ENCODE results near the gene HMGN4. TPM values are rescaled to one million over a fixed set of nuclear protein-coding genes. Genes with fewer than 3 reads are reported as not detected.

The HMGN4 gene
- total and polyA plus RNA-seq, 9 of the 15 experiments (the other 6 are each of a cell fraction or from before 2014, with no cell fraction given): 35.4 to 134 (median 94.1) TPM

DNA sequence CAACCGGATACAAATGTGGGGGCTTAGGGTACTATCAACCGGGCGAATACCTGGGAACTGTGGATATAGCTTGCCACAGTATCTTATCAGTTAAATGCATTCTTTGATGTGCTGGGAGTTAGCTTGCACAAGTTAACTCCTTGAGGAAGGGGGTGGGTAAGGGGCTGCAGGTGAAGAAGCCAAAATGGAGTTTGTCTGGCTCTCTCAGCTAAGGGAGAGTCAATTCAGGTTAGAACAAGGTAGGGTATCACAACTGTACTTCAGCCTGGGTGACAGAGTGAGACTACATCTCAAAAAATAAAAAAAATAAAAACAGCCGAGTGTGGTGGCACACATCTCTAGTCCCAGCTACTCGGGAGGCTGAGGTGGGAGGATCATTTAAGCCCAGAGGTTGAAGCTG, 46.6 kb upstream of the HMGN4 start (continued):
- TF ChIP-seq, protein P1, sequence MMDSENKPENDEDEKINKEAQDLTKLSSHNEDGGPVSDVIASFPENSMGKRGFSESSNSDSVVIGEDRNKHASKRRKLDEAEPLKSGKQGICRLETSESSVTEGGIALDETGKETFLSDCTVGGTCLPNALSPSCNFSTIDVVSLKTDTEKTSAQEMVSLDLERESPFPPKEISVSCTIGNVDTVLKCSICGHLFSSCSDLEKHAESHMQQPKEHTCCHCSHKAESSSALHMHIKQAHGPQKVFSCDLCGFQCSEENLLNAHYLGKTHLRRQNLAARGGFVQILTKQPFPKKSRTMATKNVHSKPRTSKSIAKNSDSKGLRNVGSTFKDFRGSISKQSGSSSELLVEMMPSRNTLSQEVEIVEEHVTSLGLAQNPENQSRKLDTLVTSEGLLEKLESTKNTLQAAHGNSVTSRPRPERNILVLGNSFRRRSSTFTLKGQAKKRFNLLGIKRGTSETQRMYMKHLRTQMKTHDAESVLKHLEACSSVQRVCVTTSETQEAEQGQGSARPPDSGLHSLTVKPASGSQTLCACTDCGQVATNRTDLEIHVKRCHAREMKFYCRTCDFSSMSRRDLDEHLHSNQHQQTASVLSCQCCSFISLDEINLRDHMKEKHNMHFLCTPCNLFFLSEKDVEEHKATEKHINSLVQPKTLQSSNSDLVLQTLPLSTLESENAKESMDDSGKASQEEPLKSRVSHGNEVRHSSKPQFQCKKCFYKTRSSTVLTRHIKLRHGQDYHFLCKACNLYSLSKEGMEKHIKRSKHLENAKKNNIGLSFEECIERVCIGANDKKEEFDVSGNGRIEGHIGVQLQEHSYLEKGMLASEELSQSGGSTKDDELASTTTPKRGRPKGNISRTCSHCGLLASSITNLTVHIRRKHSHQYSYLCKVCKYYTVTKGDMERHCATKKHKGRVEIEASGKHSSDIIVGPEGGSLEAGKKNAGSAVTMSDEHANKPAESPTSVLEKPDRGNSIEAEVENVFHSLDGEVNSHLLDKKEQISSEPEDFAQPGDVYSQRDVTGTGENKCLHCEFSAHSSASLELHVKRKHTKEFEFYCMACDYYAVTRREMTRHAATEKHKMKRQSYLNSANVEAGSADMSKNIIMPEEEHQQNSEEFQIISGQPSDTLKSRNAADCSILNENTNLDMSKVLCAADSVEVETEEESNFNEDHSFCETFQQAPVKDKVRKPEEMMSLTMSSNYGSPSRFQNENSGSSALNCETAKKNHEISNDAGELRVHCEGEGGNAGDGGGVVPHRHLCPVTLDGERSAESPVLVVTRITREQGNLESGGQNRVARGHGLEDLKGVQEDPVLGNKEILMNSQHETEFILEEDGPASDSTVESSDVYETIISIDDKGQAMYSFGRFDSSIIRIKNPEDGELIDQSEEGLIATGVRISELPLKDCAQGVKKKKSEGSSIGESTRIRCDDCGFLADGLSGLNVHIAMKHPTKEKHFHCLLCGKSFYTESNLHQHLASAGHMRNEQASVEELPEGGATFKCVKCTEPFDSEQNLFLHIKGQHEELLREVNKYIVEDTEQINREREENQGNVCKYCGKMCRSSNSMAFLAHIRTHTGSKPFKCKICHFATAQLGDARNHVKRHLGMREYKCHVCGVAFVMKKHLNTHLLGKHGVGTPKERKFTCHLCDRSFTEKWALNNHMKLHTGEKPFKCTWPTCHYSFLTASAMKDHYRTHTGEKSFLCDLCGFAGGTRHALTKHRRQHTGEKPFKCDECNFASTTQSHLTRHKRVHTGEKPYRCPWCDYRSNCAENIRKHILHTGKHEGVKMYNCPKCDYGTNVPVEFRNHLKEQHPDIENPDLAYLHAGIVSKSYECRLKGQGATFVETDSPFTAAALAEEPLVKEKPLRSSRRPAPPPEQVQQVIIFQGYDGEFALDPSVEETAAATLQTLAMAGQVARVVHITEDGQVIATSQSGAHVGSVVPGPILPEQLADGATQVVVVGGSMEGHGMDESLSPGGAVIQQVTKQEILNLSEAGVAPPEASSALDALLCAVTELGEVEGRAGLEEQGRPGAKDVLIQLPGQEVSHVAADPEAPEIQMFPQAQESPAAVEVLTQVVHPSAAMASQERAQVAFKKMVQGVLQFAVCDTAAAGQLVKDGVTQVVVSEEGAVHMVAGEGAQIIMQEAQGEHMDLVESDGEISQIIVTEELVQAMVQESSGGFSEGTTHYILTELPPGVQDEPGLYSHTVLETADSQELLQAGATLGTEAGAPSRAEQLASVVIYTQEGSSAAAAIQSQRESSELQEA (IDR thresholded peaks at IDR 0.05; ENCODE audit: low read depth): no peak
- TF ChIP-seq BCOR (IDR thresholded peaks at IDR 0.05): no peak
- TF ChIP-seq LARP7 (IDR thresholded peaks at IDR 0.05): no peak
- TF ChIP-seq TCFL5 (CRISPR knock-in tag; conservative IDR thresholded peaks at IDR 0.05): no peak
- TF ChIP-seq FOXK2 (conservative IDR thresholded peaks at IDR 0.05 in 1 of 2, IDR thresholded peaks at IDR 0.05 in 1 of 2; ENCODE audit: low read depth in 2 of 2): no peak
- no peak for TF ChIP-seq ZBTB17 (CRISPR knock-in tag; IDR thresholded peaks at IDR 0.05)
- no peak for TF ChIP-seq MTA3 (IDR thresholded peaks at IDR 0.05; ENCODE audit: borderline replicate concordance)
- no peak for TF ChIP-seq LEF1 (IDR thresholded peaks at IDR 0.05)
- no peak for TF ChIP-seq KAT8 (IDR thresholded peaks at IDR 0.05; ENCODE audit: low read depth)
- no peak for TF ChIP-seq CC2D1A (IDR thresholded peaks at IDR 0.05)
- no peak for TF ChIP-seq EP300 (IDR thresholded peaks at IDR 0.05; ENCODE audit: low read length)
- TF ChIP-seq, protein P2, sequence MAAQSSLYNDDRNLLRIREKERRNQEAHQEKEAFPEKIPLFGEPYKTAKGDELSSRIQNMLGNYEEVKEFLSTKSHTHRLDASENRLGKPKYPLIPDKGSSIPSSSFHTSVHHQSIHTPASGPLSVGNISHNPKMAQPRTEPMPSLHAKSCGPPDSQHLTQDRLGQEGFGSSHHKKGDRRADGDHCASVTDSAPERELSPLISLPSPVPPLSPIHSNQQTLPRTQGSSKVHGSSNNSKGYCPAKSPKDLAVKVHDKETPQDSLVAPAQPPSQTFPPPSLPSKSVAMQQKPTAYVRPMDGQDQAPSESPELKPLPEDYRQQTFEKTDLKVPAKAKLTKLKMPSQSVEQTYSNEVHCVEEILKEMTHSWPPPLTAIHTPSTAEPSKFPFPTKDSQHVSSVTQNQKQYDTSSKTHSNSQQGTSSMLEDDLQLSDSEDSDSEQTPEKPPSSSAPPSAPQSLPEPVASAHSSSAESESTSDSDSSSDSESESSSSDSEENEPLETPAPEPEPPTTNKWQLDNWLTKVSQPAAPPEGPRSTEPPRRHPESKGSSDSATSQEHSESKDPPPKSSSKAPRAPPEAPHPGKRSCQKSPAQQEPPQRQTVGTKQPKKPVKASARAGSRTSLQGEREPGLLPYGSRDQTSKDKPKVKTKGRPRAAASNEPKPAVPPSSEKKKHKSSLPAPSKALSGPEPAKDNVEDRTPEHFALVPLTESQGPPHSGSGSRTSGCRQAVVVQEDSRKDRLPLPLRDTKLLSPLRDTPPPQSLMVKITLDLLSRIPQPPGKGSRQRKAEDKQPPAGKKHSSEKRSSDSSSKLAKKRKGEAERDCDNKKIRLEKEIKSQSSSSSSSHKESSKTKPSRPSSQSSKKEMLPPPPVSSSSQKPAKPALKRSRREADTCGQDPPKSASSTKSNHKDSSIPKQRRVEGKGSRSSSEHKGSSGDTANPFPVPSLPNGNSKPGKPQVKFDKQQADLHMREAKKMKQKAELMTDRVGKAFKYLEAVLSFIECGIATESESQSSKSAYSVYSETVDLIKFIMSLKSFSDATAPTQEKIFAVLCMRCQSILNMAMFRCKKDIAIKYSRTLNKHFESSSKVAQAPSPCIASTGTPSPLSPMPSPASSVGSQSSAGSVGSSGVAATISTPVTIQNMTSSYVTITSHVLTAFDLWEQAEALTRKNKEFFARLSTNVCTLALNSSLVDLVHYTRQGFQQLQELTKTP (IDR thresholded peaks at IDR 0.05; ENCODE audit: low read depth in 1 of 2, partially characterized antibody in 2 of 2): no peak
- TF ChIP-seq SMARCC2 (IDR thresholded peaks at IDR 0.05; ENCODE audit: low read depth): no peak
- TF ChIP-seq ZNF12 (CRISPR knock-in tag; IDR thresholded peaks at IDR 0.05): no peak
- TF ChIP-seq MAFF (IDR thresholded peaks at IDR 0.05; ENCODE audit: low read length): no peak
- TF ChIP-seq, protein P3, sequence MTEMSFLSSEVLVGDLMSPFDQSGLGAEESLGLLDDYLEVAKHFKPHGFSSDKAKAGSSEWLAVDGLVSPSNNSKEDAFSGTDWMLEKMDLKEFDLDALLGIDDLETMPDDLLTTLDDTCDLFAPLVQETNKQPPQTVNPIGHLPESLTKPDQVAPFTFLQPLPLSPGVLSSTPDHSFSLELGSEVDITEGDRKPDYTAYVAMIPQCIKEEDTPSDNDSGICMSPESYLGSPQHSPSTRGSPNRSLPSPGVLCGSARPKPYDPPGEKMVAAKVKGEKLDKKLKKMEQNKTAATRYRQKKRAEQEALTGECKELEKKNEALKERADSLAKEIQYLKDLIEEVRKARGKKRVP (CRISPR knock-in tag; IDR thresholded peaks at IDR 0.05): no peak
- TF ChIP-seq, protein P4, sequence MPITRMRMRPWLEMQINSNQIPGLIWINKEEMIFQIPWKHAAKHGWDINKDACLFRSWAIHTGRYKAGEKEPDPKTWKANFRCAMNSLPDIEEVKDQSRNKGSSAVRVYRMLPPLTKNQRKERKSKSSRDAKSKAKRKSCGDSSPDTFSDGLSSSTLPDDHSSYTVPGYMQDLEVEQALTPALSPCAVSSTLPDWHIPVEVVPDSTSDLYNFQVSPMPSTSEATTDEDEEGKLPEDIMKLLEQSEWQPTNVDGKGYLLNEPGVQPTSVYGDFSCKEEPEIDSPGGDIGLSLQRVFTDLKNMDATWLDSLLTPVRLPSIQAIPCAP (CRISPR knock-in tag; IDR thresholded peaks at IDR 0.05; ENCODE audit: borderline replicate concordance): no peak

Data from K562 (cell line).